Panc1 (cell line): ENCODE measurements around the gene EYS. TPM values are rescaled to one million over a fixed set of nuclear protein-coding genes. Genes with fewer than 3 reads are reported as not detected.

ENCODE experiments used
- ATAC-seq: fragments of 200-7000 bp; cut with Tn5 transposase; 2 replicates; pipeline ENCODE4 v1.9.1; 2020; ENCODE audit warnings: mild to moderate bottlenecking, moderate library complexity
- BruUV-seq: library from RNA; stranded (reverse); fragments of 400-500 nt; replicated peaks from 2 replicates; lab custom pipeline; 2021; lab: Mats Ljungman, UMichigan
- CTCF ChIA-PET: fragments of 300-600 bp; sonication (Branson Sonifier 250); formaldehyde crosslinking; loops from one replicate; lab custom pipeline; 2022; ENCODE audit warnings: antibody characterized with exemption; lab: Charles Lee
- POLR2A ChIA-PET: fragments of 300-600 bp; sonication (Branson Sonifier 250); formaldehyde crosslinking; loops from one replicate; lab custom pipeline; 2022; ENCODE audit warnings: antibody characterized with exemption; lab: Charles Lee
- DNase-seq: peaks from one replicate; pipeline ENCODE4 v3.0.0-alpha.2; 2010; ENCODE audit warnings: low read depth, low spot score
- H3K27ac ChIP-seq: 2 replicates; pipeline ENCODE4 v1.5.1; 2011; ENCODE audit warnings: mild to moderate bottlenecking, low read length, inconsistent platforms
- H3K27me3 ChIP-seq: fragments of 200-500 bp; sonication (Bioruptor generic); 2 replicates; pipeline ENCODE4 v1.6.0; 2014; ENCODE audit warnings: low read length, inconsistent platforms; ENCODE audit not compliant: control insufficient read depth, insufficient read depth
- H3K36me3 ChIP-seq: fragments of 200-500 bp; sonication (Bioruptor generic); 2 replicates; pipeline ENCODE4 v1.5.1; 2014; ENCODE audit warnings: inconsistent platforms, mild to moderate bottlenecking, low read length, moderate library complexity; ENCODE audit not compliant: control insufficient read depth, insufficient read depth
- H3K4me1 ChIP-seq: 2 replicates; pipeline ENCODE4 v1.5.1; 2011; ENCODE audit warnings: inconsistent platforms, mild to moderate bottlenecking, low read length, moderate library complexity; ENCODE audit not compliant: control insufficient read depth, insufficient read depth
- H3K4me3 ChIP-seq, 2 experiments: 2 replicates each; pipeline ENCODE4 v1.5.1; 2011 to 2012; ENCODE audit warnings: low read depth in 2 of 2, low read length in 2 of 2, mild to moderate bottlenecking in 2 of 2, inconsistent platforms in 1 of 2, moderate library complexity in 1 of 2
- H3K9me3 ChIP-seq: fragments of 200-500 bp; sonication (Bioruptor generic); 2 replicates; pipeline ENCODE4 v1.5.1; 2014; ENCODE audit warnings: low read depth, mild to moderate bottlenecking, inconsistent platforms, low read length, moderate library complexity; ENCODE audit not compliant: control insufficient read depth, insufficient read depth
- POLR2AphosphoS5 ChIP-seq: IDR thresholded peaks from 2 replicates; pipeline ENCODE4 v1.6.1; 2012; ENCODE audit warnings: mild to moderate bottlenecking, low read depth, low read length, moderate library complexity
- SIN3A ChIP-seq: IDR thresholded peaks from 2 replicates; pipeline ENCODE4 v1.6.1; 2012; ENCODE audit warnings: low read depth, mild to moderate bottlenecking, low read length, moderate library complexity, borderline replicate concordance; ENCODE audit not compliant: insufficient read depth
- TCF7L2 ChIP-seq: IDR thresholded peaks from 2 replicates; pipeline ENCODE4 v1.6.1; 2011; ENCODE audit warnings: mild to moderate bottlenecking, low read depth, low read length, inconsistent platforms
- in situ Hi-C: cut with HindIII; loops from 2 replicates; pipeline ENCODE4 v1.10.0; 2016; ENCODE audit warnings: low sequenced_read_pairs, low pct_unique_long_range_greater_than_20kb
- intact Hi-C: fragments of 100-400 bp; cut with micrococcal nuclease; formaldehyde crosslinking; loops from one replicate; pipeline ENCODE4 v1.10.0; 2022; ENCODE audit not compliant: unreplicated experiment
- total RNA-seq: library from RNA; stranded (reverse); gene quantifications from one replicate; pipeline ENCODE4 v1.2.1, GENCODE V29; 2021; ENCODE audit not compliant: unreplicated experiment
- TF ChIP-seq, protein P1 (sequence below): fragments of 450-650 bp; IDR thresholded peaks from 2 replicates; pipeline ENCODE4 v1.5.1; 2017; ENCODE audit warnings: mild to moderate bottlenecking
- TF ChIP-seq, protein P2 (sequence below), 2 experiments: IDR thresholded peaks; 2 replicates each; pipeline ENCODE4 v1.6.1; 2011 to 2012; ENCODE audit warnings: low read depth in 2 of 2, control low read depth in 1 of 2, low read length in 1 of 2, mild to moderate bottlenecking in 1 of 2, moderate library complexity in 1 of 2; ENCODE audit not compliant: insufficient read depth in 1 of 2

Gene EYS
- total RNA-seq, 1 experiment from 2014 or later, result not detected

DNA sequence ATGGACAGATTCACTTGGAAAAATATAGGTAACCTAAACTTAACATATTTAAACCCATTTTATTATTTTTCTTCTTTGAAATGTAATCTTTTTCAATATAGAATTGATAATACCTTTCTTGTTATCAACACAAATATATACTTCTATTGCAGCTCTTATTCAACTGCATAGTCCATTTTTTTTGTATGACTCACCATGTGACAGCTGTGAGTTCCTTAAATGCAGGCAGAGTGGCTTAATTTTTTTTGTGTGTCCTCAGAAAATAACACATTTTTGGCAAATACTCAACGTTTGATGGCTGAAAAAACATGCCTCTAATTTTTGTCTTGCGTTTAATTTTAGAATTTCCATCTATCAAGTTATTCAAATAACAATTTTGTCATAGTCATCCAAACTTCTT, 1616.7 kb downstream of the EYS start:
- ChIA-PET POLR2A (no interaction called here), CTCF (no interaction called here)
- no peaks in the 10 kb centered on the region for H3K36me3 ChIP-seq
- no peak for DNase-seq
- TF ChIP-seq, protein P1, sequence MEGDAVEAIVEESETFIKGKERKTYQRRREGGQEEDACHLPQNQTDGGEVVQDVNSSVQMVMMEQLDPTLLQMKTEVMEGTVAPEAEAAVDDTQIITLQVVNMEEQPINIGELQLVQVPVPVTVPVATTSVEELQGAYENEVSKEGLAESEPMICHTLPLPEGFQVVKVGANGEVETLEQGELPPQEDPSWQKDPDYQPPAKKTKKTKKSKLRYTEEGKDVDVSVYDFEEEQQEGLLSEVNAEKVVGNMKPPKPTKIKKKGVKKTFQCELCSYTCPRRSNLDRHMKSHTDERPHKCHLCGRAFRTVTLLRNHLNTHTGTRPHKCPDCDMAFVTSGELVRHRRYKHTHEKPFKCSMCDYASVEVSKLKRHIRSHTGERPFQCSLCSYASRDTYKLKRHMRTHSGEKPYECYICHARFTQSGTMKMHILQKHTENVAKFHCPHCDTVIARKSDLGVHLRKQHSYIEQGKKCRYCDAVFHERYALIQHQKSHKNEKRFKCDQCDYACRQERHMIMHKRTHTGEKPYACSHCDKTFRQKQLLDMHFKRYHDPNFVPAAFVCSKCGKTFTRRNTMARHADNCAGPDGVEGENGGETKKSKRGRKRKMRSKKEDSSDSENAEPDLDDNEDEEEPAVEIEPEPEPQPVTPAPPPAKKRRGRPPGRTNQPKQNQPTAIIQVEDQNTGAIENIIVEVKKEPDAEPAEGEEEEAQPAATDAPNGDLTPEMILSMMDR, result no peak
- TF ChIP-seq, protein P2, sequence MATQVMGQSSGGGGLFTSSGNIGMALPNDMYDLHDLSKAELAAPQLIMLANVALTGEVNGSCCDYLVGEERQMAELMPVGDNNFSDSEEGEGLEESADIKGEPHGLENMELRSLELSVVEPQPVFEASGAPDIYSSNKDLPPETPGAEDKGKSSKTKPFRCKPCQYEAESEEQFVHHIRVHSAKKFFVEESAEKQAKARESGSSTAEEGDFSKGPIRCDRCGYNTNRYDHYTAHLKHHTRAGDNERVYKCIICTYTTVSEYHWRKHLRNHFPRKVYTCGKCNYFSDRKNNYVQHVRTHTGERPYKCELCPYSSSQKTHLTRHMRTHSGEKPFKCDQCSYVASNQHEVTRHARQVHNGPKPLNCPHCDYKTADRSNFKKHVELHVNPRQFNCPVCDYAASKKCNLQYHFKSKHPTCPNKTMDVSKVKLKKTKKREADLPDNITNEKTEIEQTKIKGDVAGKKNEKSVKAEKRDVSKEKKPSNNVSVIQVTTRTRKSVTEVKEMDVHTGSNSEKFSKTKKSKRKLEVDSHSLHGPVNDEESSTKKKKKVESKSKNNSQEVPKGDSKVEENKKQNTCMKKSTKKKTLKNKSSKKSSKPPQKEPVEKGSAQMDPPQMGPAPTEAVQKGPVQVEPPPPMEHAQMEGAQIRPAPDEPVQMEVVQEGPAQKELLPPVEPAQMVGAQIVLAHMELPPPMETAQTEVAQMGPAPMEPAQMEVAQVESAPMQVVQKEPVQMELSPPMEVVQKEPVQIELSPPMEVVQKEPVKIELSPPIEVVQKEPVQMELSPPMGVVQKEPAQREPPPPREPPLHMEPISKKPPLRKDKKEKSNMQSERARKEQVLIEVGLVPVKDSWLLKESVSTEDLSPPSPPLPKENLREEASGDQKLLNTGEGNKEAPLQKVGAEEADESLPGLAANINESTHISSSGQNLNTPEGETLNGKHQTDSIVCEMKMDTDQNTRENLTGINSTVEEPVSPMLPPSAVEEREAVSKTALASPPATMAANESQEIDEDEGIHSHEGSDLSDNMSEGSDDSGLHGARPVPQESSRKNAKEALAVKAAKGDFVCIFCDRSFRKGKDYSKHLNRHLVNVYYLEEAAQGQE (IDR thresholded peaks at IDR 0.05; ENCODE audit: insufficient read depth in 1 of 2, low read depth in 2 of 2, low read length in 1 of 2), result no peak
- no peak for TF ChIP-seq POLR2AphosphoS5
- H3K4me3 ChIP-seq, result no peak overlapping the region
- no peaks in the 10 kb centered on the region for H3K27me3 ChIP-seq
- in situ Hi-C loops, result no loop called here
- no peaks in the 10 kb centered on the region; the same call in 1 of the 2 replicates for H3K9me3 ChIP-seq
- intact Hi-C loops, result no loop called here
- BruUV-seq, result no TSS peak
- no peak for ATAC-seq
- H3K4me1 ChIP-seq, result no peaks in the 10 kb centered on the region
- H3K27ac ChIP-seq, result no peak overlapping the region

DNA sequence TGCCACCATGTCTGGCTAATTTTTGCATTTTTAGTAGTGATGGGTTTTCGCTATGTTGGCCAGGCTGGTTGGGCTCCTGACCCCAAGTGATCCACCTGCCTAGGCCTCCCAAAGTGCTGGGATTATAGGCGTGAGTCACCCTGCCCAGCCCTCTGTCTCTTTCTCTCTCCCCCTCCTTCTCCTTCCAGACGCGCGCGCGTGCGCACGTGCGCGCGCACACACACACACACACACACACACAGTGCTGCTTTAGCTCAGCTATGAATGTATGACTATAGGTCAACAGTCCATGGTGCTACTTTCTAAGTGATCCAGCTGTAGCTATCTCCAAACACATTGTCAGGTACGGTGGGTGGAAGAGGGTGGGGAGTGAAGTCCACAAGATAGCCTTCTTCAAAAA, 1621.9 kb downstream of the EYS start:
- TF ChIP-seq, protein P2 (IDR thresholded peaks at IDR 0.05; ENCODE audit: insufficient read depth in 1 of 2, low read depth in 2 of 2, low read length in 1 of 2), result no peak
- TF ChIP-seq SIN3A (no peak), TCF7L2 (no peak), POLR2AphosphoS5 (no peak)
- TF ChIP-seq, protein P1, result no peak

More for the DNA sequence above, 1621.9 kb downstream of the EYS start:
- Histone ChIP-seq H3K4me1 (no peaks in the 10 kb centered on the region), H3K27ac (no peak overlapping the region), H3K9me3 (no peaks in the 10 kb centered on the region; the same call in 1 of the 2 replicates), H3K27me3 (no peaks in the 10 kb centered on the region), H3K36me3 (no peaks in the 10 kb centered on the region), H3K4me3 (no peak overlapping the region)
- intact Hi-C loops (no loop called here), in situ Hi-C loops (no loop called here)
- ChIA-PET CTCF (no interaction called here), POLR2A (no interaction called here)
- DNase-seq (no peak), ATAC-seq (no peak)
- no TSS peak for BruUV-seq
